Prostate gland (tissue), 2 donors: ENCODE data around the gene DNMT3A.

Experiments
- POLR2AphosphoS5 ChIP-seq: sonication (generic); formaldehyde crosslinking; IDR thresholded peaks from one replicate; pipeline ENCODE4 v1.6.1; 2017; ENCODE audit warnings: antibody characterized with exemption
- TF ChIP-seq, protein P1 (sequence below), 4 experiments: fragments of 200-600 bp in 2 of 4; fragments of 450-650 bp in 2 of 4; sonication (generic) in 2 of 4; IDR thresholded peaks; 1 replicate in 3 of 4; 2 replicates in 1 of 4; pipeline ENCODE4 v1.5.1; 2016 to 2019; ENCODE audit warnings: antibody characterized with exemption in 4 of 4, mild to moderate bottlenecking in 2 of 4, moderate library complexity in 2 of 4

DNA sequence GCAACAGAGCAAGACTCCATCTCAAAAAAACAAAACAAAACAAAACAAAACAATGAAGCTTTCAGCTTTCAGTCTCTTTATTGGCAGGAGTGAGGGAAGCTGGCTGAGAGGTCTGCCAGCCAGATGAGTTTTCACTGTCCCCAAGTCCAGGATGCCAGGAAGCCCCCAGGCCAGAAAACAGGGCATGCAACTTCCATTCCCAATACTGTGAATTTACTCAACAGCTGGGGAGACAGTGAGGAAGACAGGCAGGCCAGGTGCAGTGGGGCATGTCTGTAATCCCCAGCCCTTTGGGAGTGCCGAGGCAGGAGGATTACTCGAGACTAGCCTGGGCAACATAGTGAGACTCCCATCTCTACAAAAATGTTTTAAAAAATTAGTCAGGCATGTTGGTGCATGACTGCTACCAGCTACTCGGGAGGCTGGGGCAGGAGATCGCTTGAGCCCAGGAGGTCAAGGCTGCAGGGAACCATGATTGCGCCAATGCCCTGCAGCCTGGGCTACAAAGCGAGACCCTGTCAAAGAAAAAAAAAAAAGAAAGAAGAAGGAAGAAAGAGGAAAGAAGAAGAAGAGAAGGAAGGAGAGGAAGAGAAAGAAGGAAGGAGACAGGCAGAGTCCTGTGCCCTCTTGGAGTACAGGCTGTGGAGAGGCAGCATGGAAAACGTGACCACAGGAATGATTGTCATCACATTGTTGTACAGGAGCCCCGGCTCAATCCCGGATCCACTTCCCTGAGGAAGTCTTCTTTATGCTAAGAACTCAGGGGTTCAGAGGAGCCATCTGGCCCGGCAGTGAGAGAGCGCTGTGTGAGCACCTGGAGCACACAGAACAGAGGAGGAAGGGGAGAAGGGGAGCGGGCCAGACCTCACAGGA, 144.2 kb downstream of the DNMT3A start:
- TF ChIP-seq, protein P1, sequence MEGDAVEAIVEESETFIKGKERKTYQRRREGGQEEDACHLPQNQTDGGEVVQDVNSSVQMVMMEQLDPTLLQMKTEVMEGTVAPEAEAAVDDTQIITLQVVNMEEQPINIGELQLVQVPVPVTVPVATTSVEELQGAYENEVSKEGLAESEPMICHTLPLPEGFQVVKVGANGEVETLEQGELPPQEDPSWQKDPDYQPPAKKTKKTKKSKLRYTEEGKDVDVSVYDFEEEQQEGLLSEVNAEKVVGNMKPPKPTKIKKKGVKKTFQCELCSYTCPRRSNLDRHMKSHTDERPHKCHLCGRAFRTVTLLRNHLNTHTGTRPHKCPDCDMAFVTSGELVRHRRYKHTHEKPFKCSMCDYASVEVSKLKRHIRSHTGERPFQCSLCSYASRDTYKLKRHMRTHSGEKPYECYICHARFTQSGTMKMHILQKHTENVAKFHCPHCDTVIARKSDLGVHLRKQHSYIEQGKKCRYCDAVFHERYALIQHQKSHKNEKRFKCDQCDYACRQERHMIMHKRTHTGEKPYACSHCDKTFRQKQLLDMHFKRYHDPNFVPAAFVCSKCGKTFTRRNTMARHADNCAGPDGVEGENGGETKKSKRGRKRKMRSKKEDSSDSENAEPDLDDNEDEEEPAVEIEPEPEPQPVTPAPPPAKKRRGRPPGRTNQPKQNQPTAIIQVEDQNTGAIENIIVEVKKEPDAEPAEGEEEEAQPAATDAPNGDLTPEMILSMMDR (IDR thresholded peaks at IDR 0.05): no peak
- no peak for TF ChIP-seq POLR2AphosphoS5
